DMS114 treated with DMSO at 0.1 percent for 48 hours (cell line): ENCODE results near the gene MMADHC.
A peak's percentile ranks its signal among the peaks of the same experiment; 100 is the strongest.

Source experiments
- DNase-seq: peaks from one replicate; lab custom pipeline; 2025; ENCODE audit not compliant: unreplicated experiment; lab: John Stamatoyannopoulos, UW

The MMADHC gene

GRCh38 chr2:149587220-149587949 is at the start of gene MMADHC:
Gene MMADHC (minus strand): TSS chr2:149587775. CDS start chr2:149587097, 678 bp downstream.
- peak; percentile 70 for DNase-seq

- DNase-seq = no peak
Observed at GRCh38 chr2:149634103-149634502, 46.5 kb upstream of the MMADHC start.

GRCh38 chr2:149630445-149630844 is 42.9 kb upstream of the MMADHC start:
- no peak for DNase-seq

- DNase-seq = no peak
Observed at GRCh38 chr2:149629026-149629425, 41.5 kb upstream of the MMADHC start.

GRCh38 chr2:149627111-149627801 is 39.7 kb upstream of the MMADHC start:
- DNase-seq = no peak

DNA sequence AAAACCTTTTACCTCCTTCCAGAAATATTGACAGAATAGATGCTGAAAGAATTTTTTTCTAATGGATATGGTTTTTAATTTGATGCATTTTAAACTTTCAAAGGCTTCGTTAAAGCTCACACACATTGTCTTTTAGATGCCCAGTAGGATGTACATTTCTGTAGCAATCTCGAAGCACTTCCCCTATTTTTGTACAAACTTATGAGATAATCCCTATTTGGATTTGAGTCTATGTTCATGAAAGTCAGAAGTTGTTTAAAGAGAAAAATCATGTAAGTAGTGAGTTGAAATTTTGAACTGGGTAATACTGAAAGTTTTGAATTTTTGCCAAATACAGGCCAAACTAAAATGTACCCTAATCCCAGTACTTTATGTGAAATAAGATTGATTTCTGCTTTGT is 38.1 kb upstream of the MMADHC start:
- no peak for DNase-seq

GRCh38 chr2:149625271-149625670 is 37.7 kb upstream of the MMADHC start:
- no peak for DNase-seq

- DNase-seq = no peak
Observed at GRCh38 chr2:149622343-149622742, 34.8 kb upstream of the MMADHC start.

- DNase-seq = no peak
Observed at GRCh38 chr2:149617476-149617875, 29.9 kb upstream of the MMADHC start.

DNA sequence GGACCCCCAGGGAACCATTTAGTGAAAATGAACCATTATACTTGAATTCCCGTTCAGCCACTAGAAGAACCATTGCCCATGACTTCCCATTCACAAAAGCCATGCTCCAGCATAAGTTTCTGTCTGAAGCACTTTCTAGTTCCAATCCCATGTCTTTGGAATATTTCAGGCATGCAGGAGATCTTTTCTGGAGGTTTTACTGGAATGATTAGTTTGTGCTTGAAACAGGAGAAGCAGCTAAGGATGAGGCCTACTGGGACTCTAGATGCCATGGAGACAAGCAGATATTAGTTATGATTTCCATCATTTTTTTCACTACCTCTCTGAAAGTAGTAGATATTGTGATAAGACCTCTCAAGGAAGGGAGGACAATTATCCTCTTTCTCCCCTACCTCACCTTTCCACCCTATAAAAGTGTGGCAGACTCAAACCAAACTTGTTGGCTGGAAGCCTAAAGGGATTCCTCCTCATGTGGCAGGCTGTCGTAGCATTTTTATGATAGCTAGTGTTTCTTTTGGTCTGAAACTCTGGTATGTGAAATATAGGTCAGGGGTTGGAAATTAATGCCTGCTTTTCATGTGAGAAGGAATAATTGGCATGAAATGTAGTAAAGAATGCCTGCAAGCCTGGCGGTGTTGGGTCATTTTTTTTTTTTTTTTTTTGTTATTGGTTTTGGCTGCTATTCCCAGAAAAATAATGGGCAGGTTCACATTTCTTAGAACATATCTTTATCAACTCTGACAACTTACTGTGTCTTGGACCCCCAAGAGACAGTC is 29.3 kb upstream of the MMADHC start:
- no peak for DNase-seq

- DNase-seq = no peak
Observed at GRCh38 chr2:149613704-149614103, 26.1 kb upstream of the MMADHC start.

DNA sequence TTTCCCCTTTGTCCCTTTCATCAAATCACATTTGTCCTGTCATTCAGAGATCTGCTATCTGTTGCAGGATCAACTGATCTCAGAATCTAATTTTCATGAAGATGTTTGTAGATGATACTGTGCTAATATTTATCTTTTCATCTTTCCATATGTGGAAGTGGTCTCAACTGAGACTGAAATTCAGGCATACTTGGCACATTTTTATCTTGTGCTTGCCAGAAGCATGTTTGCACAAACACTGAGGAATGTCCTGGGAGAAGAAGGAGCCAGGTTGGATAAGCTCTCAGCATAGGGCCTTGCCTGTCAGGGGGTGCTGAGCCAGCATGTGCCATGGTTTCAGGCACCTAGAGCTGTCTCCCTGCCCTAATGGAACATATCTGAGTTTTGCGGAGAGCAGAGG is 24.5 kb upstream of the MMADHC start:
- no peak for DNase-seq

DNA sequence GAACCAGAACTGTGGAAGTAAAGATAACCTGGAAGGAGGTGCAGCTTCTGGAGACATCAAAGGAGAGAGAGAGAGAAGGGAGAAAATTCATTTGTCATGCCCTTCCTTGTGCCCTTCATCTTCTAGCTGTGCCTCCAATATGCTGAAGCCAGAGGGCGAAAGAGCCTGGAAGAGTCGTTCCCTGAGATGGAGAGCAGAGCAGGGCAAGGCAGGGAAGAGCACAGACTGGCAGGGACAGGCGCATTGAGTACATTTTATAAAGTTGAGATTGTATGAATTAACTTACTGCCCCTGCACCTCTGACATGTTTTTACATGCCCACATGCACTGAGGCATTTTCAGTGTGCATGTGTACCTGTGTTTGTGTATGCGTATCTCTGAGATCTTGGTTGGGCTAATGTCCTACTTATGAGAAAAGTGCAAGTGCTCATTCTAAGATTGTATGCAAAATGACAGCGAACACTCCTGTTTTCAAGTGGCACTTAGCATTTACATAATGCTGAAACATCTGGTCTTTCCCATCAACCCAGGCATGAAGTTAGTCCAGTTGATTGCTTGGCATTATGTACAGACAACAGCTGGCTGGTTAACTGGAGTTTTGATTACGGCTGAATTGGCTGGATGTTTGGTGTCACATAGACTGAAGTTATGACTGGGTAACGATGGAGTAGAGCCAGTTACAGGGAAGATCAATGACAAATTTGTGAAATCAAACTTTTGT is 23.7 kb upstream of the MMADHC start:
- no peak for DNase-seq

DNA sequence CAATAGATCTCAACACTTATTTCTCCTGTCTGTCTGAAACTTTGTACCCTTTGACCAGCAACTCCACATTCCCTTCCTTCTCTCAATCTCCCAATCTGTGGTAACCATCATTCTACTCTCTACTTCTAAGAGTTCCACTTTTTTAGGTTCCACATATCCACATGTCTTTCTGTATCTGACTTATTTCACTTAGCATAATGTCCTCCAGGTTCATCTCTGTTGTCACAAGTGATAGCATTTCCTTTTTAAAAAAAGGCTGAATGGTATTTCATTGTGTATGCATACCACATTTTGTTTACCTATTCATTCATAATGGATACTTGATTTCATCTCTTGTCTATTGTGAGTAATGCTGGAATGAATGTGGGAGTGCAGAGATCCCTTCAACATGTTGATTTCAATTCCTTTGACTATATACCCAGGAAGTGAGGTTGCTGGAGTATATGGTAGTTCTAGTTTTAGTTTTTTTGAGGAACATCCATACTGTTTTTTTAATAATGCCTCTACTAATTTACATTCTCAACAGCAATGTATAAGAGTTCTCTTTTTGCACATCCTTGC is 18.8 kb upstream of the MMADHC start:
- no peak for DNase-seq

GRCh38 chr2:149603248-149603647 is 15.7 kb upstream of the MMADHC start:
- DNase-seq = no peak

- no peak for DNase-seq
Observed at GRCh38 chr2:149601141-149601796, 13.7 kb upstream of the MMADHC start.

DNA sequence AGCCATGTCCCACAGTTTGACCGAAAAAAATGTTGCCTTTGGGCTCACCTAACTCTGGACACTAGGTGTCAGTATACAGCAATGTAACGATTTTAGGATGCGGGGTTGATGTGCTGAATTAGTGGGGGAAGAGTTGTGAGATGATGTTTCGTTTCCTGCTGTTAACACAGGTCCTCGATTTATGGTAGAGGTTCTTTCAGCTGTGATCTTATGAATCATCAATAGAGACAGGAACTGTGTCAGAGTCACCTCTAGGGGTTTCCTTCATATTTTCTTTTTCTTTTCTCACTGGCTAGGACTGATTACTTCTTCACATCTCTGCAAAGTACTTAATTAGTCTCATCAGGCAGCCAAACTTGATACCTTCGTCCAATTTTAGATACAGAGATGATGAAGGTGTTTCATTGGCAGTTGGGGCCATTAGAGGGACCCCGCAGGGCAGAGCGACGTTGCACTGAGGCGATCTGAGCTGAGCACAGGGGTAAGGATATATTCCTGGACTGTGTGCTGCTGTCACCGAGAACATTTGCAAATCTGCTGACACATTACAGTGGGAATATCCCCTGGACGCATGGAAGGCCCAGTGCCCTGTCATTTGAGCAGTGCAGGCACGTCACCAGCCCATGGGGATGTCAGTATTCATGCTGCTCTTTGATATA is 10.2 kb upstream of the MMADHC start:
- peak; percentile 41 for DNase-seq

- DNase-seq = no peak
Observed at GRCh38 chr2:149597050-149597667, 9.6 kb upstream of the MMADHC start.

DNA sequence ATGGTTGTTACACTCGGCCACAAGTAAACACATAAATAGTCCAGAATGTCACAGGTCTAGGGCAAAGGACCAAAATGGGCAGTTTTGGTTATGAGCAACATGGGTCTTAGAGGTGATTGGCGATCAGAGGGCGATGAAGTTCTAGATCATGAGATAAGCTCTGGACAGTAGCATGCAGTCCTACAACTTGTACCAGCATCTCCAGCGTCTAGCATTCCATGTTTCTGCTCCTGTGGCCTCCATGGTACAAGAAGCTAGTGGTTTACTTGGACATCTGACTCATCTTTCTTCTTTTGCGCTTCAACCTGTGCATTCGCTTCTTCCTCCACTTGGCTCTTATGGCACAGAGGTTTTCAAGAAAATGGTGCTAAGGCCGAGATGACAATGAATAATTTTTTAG is 8.9 kb upstream of the MMADHC start:
- DNase-seq = no peak
